ENCODE data around the gene ARHGEF12.

ARHGEF12 gene

GRCh38 chr11:120350637-120351036 is 14.4 kb downstream of the ARHGEF12 start:
- H3K27me3 ChIP-seq (ENCODE audit: control insufficient read depth in 1 of 2, insufficient read depth in 1 of 2, low read length in 2 of 2) = no peaks in the 10 kb centered on the region
- no peaks in the 10 kb centered on the region for H3K79me1 ChIP-seq (replicated peaks; ENCODE audit: low read length, poor library complexity, severe bottlenecking)
- no peak overlapping the region for H2BK5ac ChIP-seq (ENCODE audit: low read depth, low read length, poor library complexity, severe bottlenecking)
- no peak overlapping the region for H3K18ac ChIP-seq (ENCODE audit: low read depth in 1 of 2, low read length in 2 of 2)
- no peak overlapping the region for H3K4me2 ChIP-seq (ENCODE audit: low read length, poor library complexity, severe bottlenecking)
- H2AK5ac ChIP-seq (ENCODE audit: low read length, severe bottlenecking) = no peak overlapping the region
- DNase-seq = no peak
- no peak overlapping the region for H3K27ac ChIP-seq (ENCODE audit: low read length, poor library complexity, severe bottlenecking)
- H3K9me3 ChIP-seq (ENCODE audit: control insufficient read depth, low read length) = no peaks in the 10 kb centered on the region
- H3K9ac ChIP-seq (ENCODE audit: low read length) = no peak overlapping the region
- H2BK12ac ChIP-seq (ENCODE audit: low read length in 2 of 2) = no peak overlapping the region
- H2BK120ac ChIP-seq (ENCODE audit: low read depth, low read length) = no peak overlapping the region
- H3K4me3 ChIP-seq (ENCODE audit: insufficient read depth in 1 of 2, low read depth in 1 of 2, low read length in 2 of 2) = no peak overlapping the region
- peaks cover 8% of the 10 kb centered on the region for H3K4me1 ChIP-seq (ENCODE audit: control insufficient read depth, insufficient read depth, low read depth, low read length)
- peaks cover 0 to 2% of the 10 kb centered on the region in 2 experiments for H3K36me3 ChIP-seq (ENCODE audit: control insufficient read depth in 1 of 2, insufficient read depth in 2 of 2, low read depth in 1 of 2, low read length in 2 of 2)
- H3K14ac ChIP-seq (ENCODE audit: low read length in 2 of 2) = no peak overlapping the region
- no peak overlapping the region for H2AFZ ChIP-seq (ENCODE audit: low read depth, low read length)
- no peak overlapping the region for H4K8ac ChIP-seq (ENCODE audit: low read length)
- no peak overlapping the region for H2BK15ac ChIP-seq (ENCODE audit: low read depth, poor library complexity, severe bottlenecking)
- H3K23ac ChIP-seq (ENCODE audit: low read length in 2 of 2) = no peak overlapping the region
- no peak overlapping the region for H4K91ac ChIP-seq (ENCODE audit: low read length)
- H3K4ac ChIP-seq (ENCODE audit: low read depth in 1 of 2, low read length in 2 of 2) = no peak overlapping the region

GRCh38 chr11:120352405-120352804 is 16.2 kb downstream of the ARHGEF12 start:
- Histone ChIP-seq H3K9me3 (ENCODE audit: control insufficient read depth, low read length) (no peaks in the 10 kb centered on the region), H2AK5ac (ENCODE audit: low read length, severe bottlenecking) (peak overlapping the region; percentile 17), H3K9ac (ENCODE audit: low read length) (no peak overlapping the region), H3K18ac (ENCODE audit: low read depth in 1 of 2, low read length in 2 of 2) (peak overlapping the region in 1 of 2 experiments; percentile 84), H3K4me3 (ENCODE audit: insufficient read depth in 1 of 2, low read depth in 1 of 2, low read length in 2 of 2) (no peak overlapping the region), H3K27me3 (ENCODE audit: control insufficient read depth in 1 of 2, insufficient read depth in 1 of 2, low read length in 2 of 2) (no peaks in the 10 kb centered on the region), H4K91ac (ENCODE audit: low read length) (peak overlapping the region; percentile 35), H2BK15ac (ENCODE audit: low read depth, poor library complexity, severe bottlenecking) (no peak overlapping the region), H4K8ac (ENCODE audit: low read length) (no peak overlapping the region), H3K27ac (ENCODE audit: low read length, poor library complexity, severe bottlenecking) (no peak overlapping the region), H2AFZ (ENCODE audit: low read depth, low read length) (no peak overlapping the region), H2BK12ac (ENCODE audit: low read length in 2 of 2) (peak overlapping the region in 1 of 2 experiments; percentile 80), H2BK120ac (ENCODE audit: low read depth, low read length) (no peak overlapping the region), H3K36me3 (ENCODE audit: control insufficient read depth in 1 of 2, insufficient read depth in 2 of 2, low read depth in 1 of 2, low read length in 2 of 2) (peaks cover 0 to 2% of the 10 kb centered on the region in 2 experiments), H3K4me2 (ENCODE audit: low read length, poor library complexity, severe bottlenecking) (no peak overlapping the region), H3K23ac (ENCODE audit: low read length in 2 of 2) (no peak overlapping the region), H2BK5ac (ENCODE audit: low read depth, low read length, poor library complexity, severe bottlenecking) (no peak overlapping the region), H3K14ac (ENCODE audit: low read length in 2 of 2) (no peak overlapping the region), H3K79me1 (replicated peaks; ENCODE audit: low read length, poor library complexity, severe bottlenecking) (no peaks in the 10 kb centered on the region), H3K4ac (ENCODE audit: low read depth in 1 of 2, low read length in 2 of 2) (no peak overlapping the region), H3K4me1 (ENCODE audit: control insufficient read depth, insufficient read depth, low read depth, low read length) (peaks cover 8% of the 10 kb centered on the region)
- DNase-seq = no peak
- WGBS = 67% methylated on average over 5 of the region's 6 CpGs

- Histone ChIP-seq H2AK5ac (ENCODE audit: low read length, severe bottlenecking) (peak overlapping the region; percentile 45), H3K18ac (ENCODE audit: low read depth in 1 of 2, low read length in 2 of 2) (peak overlapping the region; percentile 3 to 64), H3K4me2 (ENCODE audit: low read length, poor library complexity, severe bottlenecking) (no peak overlapping the region), H3K27ac (ENCODE audit: low read length, poor library complexity, severe bottlenecking) (no peak overlapping the region), H3K4me3 (ENCODE audit: insufficient read depth in 1 of 2, low read depth in 1 of 2, low read length in 2 of 2) (no peak overlapping the region), H4K91ac (ENCODE audit: low read length) (no peak overlapping the region), H3K36me3 (ENCODE audit: control insufficient read depth in 1 of 2, insufficient read depth in 2 of 2, low read depth in 1 of 2, low read length in 2 of 2) (peaks cover 0 to 2% of the 10 kb centered on the region in 2 experiments), H3K4me1 (ENCODE audit: control insufficient read depth, insufficient read depth, low read depth, low read length) (peaks cover 10% of the 10 kb centered on the region), H3K4ac (ENCODE audit: low read depth in 1 of 2, low read length in 2 of 2) (no peak overlapping the region), H3K23ac (ENCODE audit: low read length in 2 of 2) (no peak overlapping the region), H4K8ac (ENCODE audit: low read length) (no peak overlapping the region), H2BK5ac (ENCODE audit: low read depth, low read length, poor library complexity, severe bottlenecking) (no peak overlapping the region), H2BK15ac (ENCODE audit: low read depth, poor library complexity, severe bottlenecking) (no peak overlapping the region), H3K9ac (ENCODE audit: low read length) (no peak overlapping the region), H3K79me1 (replicated peaks; ENCODE audit: low read length, poor library complexity, severe bottlenecking) (no peaks in the 10 kb centered on the region), H3K9me3 (ENCODE audit: control insufficient read depth, low read length) (no peaks in the 10 kb centered on the region), H3K27me3 (ENCODE audit: control insufficient read depth in 1 of 2, insufficient read depth in 1 of 2, low read length in 2 of 2) (no peaks in the 10 kb centered on the region), H2BK12ac (ENCODE audit: low read length in 2 of 2) (peak overlapping the region in 1 of 2 experiments; percentile 74), H2AFZ (ENCODE audit: low read depth, low read length) (no peak overlapping the region), H3K14ac (ENCODE audit: low read length in 2 of 2) (peak overlapping the region in 1 of 2 experiments; percentile 1), H2BK120ac (ENCODE audit: low read depth, low read length) (no peak overlapping the region)
- WGBS = 10% methylated on average over 1 of the region's 1 CpG
- DNase-seq = peak; percentile 85
Measured at GRCh38 chr11:120354068-120354467, 17.9 kb downstream of the ARHGEF12 start.

GRCh38 chr11:120354779-120355178 is 18.6 kb downstream of the ARHGEF12 start:
- no peak overlapping the region for H2BK120ac ChIP-seq (ENCODE audit: low read depth, low read length)
- H3K27ac ChIP-seq (ENCODE audit: low read length, poor library complexity, severe bottlenecking) = no peak overlapping the region
- H3K9me3 ChIP-seq (ENCODE audit: control insufficient read depth, low read length) = no peaks in the 10 kb centered on the region
- H2BK5ac ChIP-seq (ENCODE audit: low read depth, low read length, poor library complexity, severe bottlenecking) = no peak overlapping the region
- no peak overlapping the region for H3K23ac ChIP-seq (ENCODE audit: low read length in 2 of 2)
- no peak overlapping the region for H2BK15ac ChIP-seq (ENCODE audit: low read depth, poor library complexity, severe bottlenecking)
- no peak overlapping the region for H3K18ac ChIP-seq (ENCODE audit: low read depth in 1 of 2, low read length in 2 of 2)
- no peak overlapping the region for H3K4me3 ChIP-seq (ENCODE audit: insufficient read depth in 1 of 2, low read depth in 1 of 2, low read length in 2 of 2)
- H3K9ac ChIP-seq (ENCODE audit: low read length) = no peak overlapping the region
- H2BK12ac ChIP-seq (ENCODE audit: low read length in 2 of 2) = no peak overlapping the region
- peaks cover 10% of the 10 kb centered on the region for H3K4me1 ChIP-seq (ENCODE audit: control insufficient read depth, insufficient read depth, low read depth, low read length)
- H3K14ac ChIP-seq (ENCODE audit: low read length in 2 of 2) = no peak overlapping the region
- no peak overlapping the region for H4K8ac ChIP-seq (ENCODE audit: low read length)
- no peak overlapping the region for H2AFZ ChIP-seq (ENCODE audit: low read depth, low read length)
- peak; percentile 83 for DNase-seq
- H3K36me3 ChIP-seq (ENCODE audit: control insufficient read depth in 1 of 2, insufficient read depth in 2 of 2, low read depth in 1 of 2, low read length in 2 of 2) = peaks cover 0 to 2% of the 10 kb centered on the region in 2 experiments
- H2AK5ac ChIP-seq (ENCODE audit: low read length, severe bottlenecking) = no peak overlapping the region
- H3K27me3 ChIP-seq (ENCODE audit: control insufficient read depth in 1 of 2, insufficient read depth in 1 of 2, low read length in 2 of 2) = no peaks in the 10 kb centered on the region
- WGBS = 43% methylated on average over 4 of the region's 6 CpGs
- H3K4me2 ChIP-seq (ENCODE audit: low read length, poor library complexity, severe bottlenecking) = no peak overlapping the region
- no peaks in the 10 kb centered on the region for H3K79me1 ChIP-seq (replicated peaks; ENCODE audit: low read length, poor library complexity, severe bottlenecking)
- H4K91ac ChIP-seq (ENCODE audit: low read length) = no peak overlapping the region
- H3K4ac ChIP-seq (ENCODE audit: low read depth in 1 of 2, low read length in 2 of 2) = no peak overlapping the region

All from mesenchymal stem cell (in vitro differentiated cells and primary cell).